Right lobe of liver (tissue), 6 donors: ENCODE data around the gene FUT1. TPM values are rescaled to one million over a fixed set of nuclear protein-coding genes. Genes with fewer than 3 reads are reported as not detected.

Source experiments
- ATAC-seq, 4 donors: fragments of 200-7000 bp; cut with Tn5 transposase; one replicate each; pipeline ENCODE4 v1.9.1; 2020; ENCODE audit warnings: mild to moderate bottlenecking in 4 of 4, moderate library complexity in 4 of 4
- DNase-seq, 3 donors: peaks; one replicate each; pipeline ENCODE4 v3.0.0-alpha.2; 2020
- H3K27ac ChIP-seq, 3 donors: fragments of 200-600 bp; one replicate each; pipeline ENCODE4 v1.8.0; 2022
- H3K27me3 ChIP-seq, 2 donors: fragments of 200-600 bp; one replicate each; pipeline ENCODE4 v1.8.0; 2022
- H3K36me3 ChIP-seq, 4 donors: fragments of 200-600 bp; sonication (generic) in 1 of 4; one replicate each; pipeline versions ENCODE4 v1.5.1 to v1.8.0; 2017 to 2022; ENCODE audit warnings: control low read depth in 1 of 4
- H3K4me1 ChIP-seq, 4 donors: fragments of 200-600 bp; sonication (generic) in 1 of 4; one replicate each; pipeline versions ENCODE4 v1.5.1 to v1.8.0; 2017 to 2022; ENCODE audit warnings: control low read depth in 1 of 4
- H3K4me3 ChIP-seq, 3 donors: fragments of 200-600 bp; one replicate each; pipeline ENCODE4 v1.8.0; 2022
- H3K9me3 ChIP-seq, 4 donors: fragments of 200-600 bp; sonication (generic) in 1 of 4; one replicate each; pipeline versions ENCODE4 v1.5.1 to v1.8.0; 2017 to 2022; ENCODE audit warnings: control low read depth in 1 of 4
- POLR2A ChIP-seq: fragments of 450-650 bp; IDR thresholded peaks from one replicate; pipeline ENCODE4 v1.6.1; 2017; ENCODE audit warnings: antibody characterized with exemption, mild to moderate bottlenecking
- WGBS: methylation state at CpG from one replicate; pipeline ENCODE4 v1.1.6; 2018; ENCODE audit warnings: low coverage, low lambda C conversion rate; ENCODE audit not compliant: insufficient coverage; ENCODE audit errors: missing lambda C conversion rate; 5-methylcytosine and 5-hydroxymethylcytosine counted together
- intact Hi-C, 2 donors: fragments of 100-400 bp; cut with DNase I; formaldehyde crosslinking; loops; one replicate each; pipeline versions ENCODE4 v1.11.2 to v1.14.1; 2022
- total RNA-seq, 6 experiments: library from RNA; depleted of rRNA in 2 of 6; stranded (reverse); fragments of >200 nt in 2 of 6; fragmentation: NEBNext Ultra II Directional in 3 of 6; extraction: Animal tissue kit (Norgen Biotek cat#: 25700) in 3 of 6; gene quantifications; one replicate each; pipeline versions ENCODE4 v1.1.0 to v1.2.4, GENCODE V29; 2016 to 2023
- TF ChIP-seq, protein P1 (sequence below), 4 donors: fragments of 200-600 bp in 3 of 4; fragments of 450-650 bp in 1 of 4; IDR thresholded peaks; one replicate each; pipeline versions ENCODE4 v1.5.1 to v1.8.0; 2016 to 2022; ENCODE audit warnings: antibody characterized with exemption in 4 of 4, mild to moderate bottlenecking in 2 of 4
- donor health status: DM: no; HTN: yes; CAD: no.
- donor health status: DM: no; HTN: no; CAD: no.
- donor health status: DM: no; HTN: no; CAD: no.
- donor health status: DM: no; HTN: yes; CAD: no.
- donor health status: DM: no; HTN: yes; CAD: no.

Gene FUT1
- total RNA-seq, 6 experiments from 2014 or later = 0.22 to 1.9 (median 0.93) TPM

DNA sequence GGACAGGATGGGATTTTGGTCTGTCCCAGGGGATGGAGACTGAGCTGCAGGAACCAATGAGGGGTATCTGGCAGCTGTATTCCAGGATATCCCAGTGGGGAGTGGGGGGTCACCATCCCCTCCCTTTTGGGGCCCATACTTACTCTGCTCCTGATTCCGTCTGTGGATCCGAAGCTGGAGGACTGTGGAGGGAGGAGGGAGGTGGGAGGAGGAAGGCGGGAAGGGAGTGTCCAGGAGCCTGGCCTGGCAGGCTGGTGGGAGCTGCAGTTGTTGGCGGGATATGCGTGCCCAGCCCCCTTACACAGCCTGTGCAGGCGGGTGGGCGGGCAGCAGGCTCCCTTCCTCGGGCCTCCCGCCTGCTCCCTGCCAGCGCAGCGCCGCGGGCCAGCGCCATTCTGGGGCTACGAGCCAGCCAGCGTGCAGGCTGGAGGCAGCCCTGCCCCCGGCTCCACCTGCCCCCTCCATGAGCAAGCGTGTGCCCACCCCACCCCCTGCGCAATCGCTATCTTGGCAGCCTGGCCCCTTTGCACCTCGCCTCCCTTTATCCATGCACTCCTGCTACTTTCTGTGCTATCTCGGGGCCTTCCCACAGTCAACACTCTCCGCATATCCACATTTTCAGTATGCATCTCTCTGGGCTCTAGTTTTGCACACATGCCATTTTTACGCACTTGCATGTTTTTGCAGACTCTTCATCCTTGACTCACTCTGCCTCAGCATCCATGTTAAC is 35.7 kb downstream of the FUT1 start:
- peaks cover 0 to 3% (median 0%) of the 10 kb centered on the region in 4 donors for H3K4me1 ChIP-seq
- intact Hi-C loops = no loop called here
- H3K9me3 ChIP-seq = no peaks in the 10 kb centered on the region
- TF ChIP-seq, protein P1, sequence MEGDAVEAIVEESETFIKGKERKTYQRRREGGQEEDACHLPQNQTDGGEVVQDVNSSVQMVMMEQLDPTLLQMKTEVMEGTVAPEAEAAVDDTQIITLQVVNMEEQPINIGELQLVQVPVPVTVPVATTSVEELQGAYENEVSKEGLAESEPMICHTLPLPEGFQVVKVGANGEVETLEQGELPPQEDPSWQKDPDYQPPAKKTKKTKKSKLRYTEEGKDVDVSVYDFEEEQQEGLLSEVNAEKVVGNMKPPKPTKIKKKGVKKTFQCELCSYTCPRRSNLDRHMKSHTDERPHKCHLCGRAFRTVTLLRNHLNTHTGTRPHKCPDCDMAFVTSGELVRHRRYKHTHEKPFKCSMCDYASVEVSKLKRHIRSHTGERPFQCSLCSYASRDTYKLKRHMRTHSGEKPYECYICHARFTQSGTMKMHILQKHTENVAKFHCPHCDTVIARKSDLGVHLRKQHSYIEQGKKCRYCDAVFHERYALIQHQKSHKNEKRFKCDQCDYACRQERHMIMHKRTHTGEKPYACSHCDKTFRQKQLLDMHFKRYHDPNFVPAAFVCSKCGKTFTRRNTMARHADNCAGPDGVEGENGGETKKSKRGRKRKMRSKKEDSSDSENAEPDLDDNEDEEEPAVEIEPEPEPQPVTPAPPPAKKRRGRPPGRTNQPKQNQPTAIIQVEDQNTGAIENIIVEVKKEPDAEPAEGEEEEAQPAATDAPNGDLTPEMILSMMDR (IDR thresholded peaks at IDR 0.05) = no peak
- no peak for TF ChIP-seq POLR2A
- WGBS = 57% methylated on average over 7 of the region's 24 CpGs
- ATAC-seq (no peak), DNase-seq (no peak)
- no peak overlapping the region for H3K27ac ChIP-seq
- H3K4me3 ChIP-seq = no peak overlapping the region
- H3K36me3 ChIP-seq = no peaks in the 10 kb centered on the region
- no peaks in the 10 kb centered on the region for H3K27me3 ChIP-seq

DNA sequence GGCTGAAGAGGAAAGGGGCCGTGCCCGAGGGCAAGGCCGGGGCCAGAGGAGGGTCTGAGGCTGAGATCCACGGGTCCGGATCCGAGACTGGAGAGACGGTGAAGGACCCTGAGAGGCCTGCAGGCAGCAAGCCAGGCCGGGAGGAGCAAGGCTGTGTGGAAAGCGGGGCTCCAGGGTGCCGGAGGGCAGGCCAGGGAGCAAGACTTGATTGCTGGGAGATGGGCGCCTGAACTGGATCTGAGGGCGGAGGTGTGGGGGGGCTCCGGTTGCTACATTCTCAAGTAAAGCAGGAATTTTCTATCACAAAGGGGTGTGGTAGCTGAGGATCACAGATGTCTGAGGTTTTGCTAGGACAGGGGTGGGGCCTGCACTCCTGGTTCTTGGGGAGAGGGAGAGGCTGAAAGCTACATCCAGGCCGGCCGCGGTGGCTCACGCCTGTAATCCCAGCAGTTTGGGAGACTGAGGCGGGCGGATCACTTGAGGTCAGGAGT is 36.7 kb downstream of the FUT1 start:
- H3K27me3 ChIP-seq = no peaks in the 10 kb centered on the region
- WGBS = 92% methylated on average over 6 of the region's 19 CpGs
- intact Hi-C loops = no loop called here
- no peak for DNase-seq
- H3K4me1 ChIP-seq = peaks cover 0 to 3% (median 0%) of the 10 kb centered on the region in 4 donors
- no peak overlapping the region for H3K4me3 ChIP-seq
- TF ChIP-seq, protein P1 (IDR thresholded peaks at IDR 0.05) = no peak
- no peak for TF ChIP-seq POLR2A
- no peak for ATAC-seq
- no peaks in the 10 kb centered on the region for H3K9me3 ChIP-seq
- H3K36me3 ChIP-seq = no peaks in the 10 kb centered on the region
- no peak overlapping the region for H3K27ac ChIP-seq

DNA sequence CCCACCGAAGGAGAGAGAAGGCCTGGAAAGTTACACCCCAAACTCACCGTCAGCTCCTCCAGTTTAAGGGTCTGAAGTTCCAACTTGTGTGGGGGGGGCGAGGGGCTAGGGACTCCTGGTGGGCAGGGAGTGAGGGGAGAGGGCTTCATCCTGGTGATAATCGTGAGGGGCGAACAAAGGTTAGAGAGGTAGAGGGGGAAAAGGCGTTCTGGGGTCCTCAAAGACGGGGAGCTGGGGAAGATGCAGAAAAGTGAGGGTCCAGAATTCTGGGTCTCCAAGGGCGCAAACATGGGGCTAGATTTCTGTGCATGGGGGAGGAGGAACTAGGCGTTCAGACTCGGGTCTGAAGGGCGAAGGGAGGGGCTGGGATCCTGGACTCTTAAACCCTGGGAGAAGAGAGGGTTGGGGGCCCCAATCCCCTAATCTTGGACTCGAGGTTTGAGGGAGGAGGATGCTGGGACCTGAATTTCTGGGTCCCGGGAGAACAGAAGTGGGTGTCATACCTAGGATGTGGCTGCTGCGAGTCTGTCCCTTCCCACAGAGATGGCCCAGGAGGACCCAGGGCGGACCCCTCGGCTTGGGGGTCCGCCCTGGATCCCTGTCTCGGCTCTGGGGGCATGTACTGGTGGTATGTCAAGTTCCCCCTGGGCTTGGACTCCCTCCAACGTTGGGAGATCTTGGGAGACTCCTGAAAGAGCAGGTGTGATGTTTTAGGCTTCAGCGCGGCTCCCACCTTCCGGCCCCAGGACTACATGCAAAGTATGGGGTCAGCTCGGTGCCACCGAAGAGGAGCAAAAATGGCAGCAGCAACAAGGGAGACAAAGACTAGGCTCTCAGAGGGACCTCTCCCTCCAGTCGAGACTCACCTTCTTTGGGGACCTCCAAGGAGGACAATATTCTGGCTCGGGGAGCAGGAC is 37.4 kb downstream of the FUT1 start:
- no peak for ATAC-seq
- Histone ChIP-seq H3K27me3 (no peaks in the 10 kb centered on the region), H3K4me3 (peak overlapping the region; percentile 36 to 52 (median 51)), H3K36me3 (no peaks in the 10 kb centered on the region), H3K4me1 (peaks cover 0 to 3% (median 0%) of the 10 kb centered on the region in 4 donors), H3K27ac (peak overlapping the region; percentile 44 to 72 (median 59)), H3K9me3 (no peaks in the 10 kb centered on the region)
- 24% methylated on average over 11 of the region's 26 CpGs for WGBS
- DNase-seq = no peak
- TF ChIP-seq, protein P1 (IDR thresholded peaks at IDR 0.05) = no peak
- TF ChIP-seq POLR2A = no peak
- intact Hi-C loops = no loop called here

DNA sequence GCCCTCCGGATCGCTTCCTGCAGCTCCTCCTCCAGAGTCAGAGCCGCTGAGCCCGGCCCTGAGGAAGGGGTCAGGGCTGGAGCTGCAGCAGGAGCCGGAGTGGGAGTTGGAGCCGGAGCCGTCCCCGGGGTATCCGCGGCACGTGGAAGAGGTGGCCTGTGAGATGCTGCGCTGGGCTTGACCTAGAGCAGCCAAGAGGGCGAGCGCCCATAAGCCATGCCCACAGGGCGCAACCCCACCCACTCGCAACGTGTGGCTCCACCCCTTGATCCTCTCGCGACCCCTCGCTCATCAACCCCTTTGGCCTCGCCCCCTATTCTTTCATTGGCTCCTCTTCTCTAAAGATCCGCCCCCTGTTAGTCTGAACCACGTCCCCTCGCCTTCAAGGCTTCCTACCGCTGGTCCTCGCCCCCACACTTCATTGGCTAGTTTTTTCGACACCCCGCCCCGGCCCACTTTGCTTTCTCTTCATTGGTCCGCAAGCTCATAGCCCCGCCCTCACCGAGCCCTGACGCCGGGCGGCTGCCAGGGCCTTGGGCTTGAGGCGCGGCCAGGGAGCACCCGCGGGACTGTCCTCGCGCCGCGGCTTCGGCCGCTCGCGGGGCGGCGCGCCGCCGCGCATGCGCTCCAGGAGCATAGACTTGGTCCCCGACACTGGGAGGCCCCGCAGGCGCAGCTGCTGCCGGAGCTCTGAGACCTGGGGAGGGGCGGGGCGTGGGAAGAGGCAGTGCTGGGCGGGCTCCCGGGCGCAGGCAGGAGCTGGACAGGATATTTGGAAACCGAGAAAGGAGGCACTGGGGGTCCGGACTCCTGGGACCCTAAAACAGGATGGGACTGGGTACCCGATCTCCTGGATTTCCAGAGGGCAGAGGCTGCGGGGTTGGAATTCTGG is 38.3 kb downstream of the FUT1 start:
- no peaks in the 10 kb centered on the region for H3K9me3 ChIP-seq
- H3K27ac ChIP-seq = peak overlapping the region; percentile 44 to 72 (median 59)
- ATAC-seq = peak; percentile 90 to 95 (median 93)
- under 1% methylated on average over 51 of the region's 67 CpGs for WGBS
- peak overlapping the region; percentile 54 to 68 (median 62) for H3K4me3 ChIP-seq
- peak; percentile 99 for DNase-seq
- TF ChIP-seq, protein P1 (IDR thresholded peaks at IDR 0.05) = peak in 1 of 4 donors; percentile 18
- TF ChIP-seq POLR2A = peak; percentile 60
- intact Hi-C loops = no loop called here
- H3K36me3 ChIP-seq = no peaks in the 10 kb centered on the region
- no peaks in the 10 kb centered on the region for H3K27me3 ChIP-seq
- H3K4me1 ChIP-seq = peaks cover 0 to 3% (median 0%) of the 10 kb centered on the region in 4 donors
